Smooth muscle cell (in vitro differentiated cells): ENCODE data around the gene GDA. TPM values are rescaled to one million over a fixed set of nuclear protein-coding genes. Genes with fewer than 3 reads are reported as not detected.

ENCODE experiments used
- DNase-seq: peaks from one replicate; lab custom pipeline; 2025; ENCODE audit not compliant: unreplicated experiment; lab: John Stamatoyannopoulos, UW
- H2AFZ ChIP-seq: fragments of 200-600 bp; sonication (generic); 2 replicates; pipeline ENCODE4 v1.6.0; 2016; ENCODE audit warnings: antibody characterized with exemption, low read depth, mild to moderate bottlenecking
- H3F3A ChIP-seq: fragments of 200-600 bp; sonication (generic); 2 replicates; pipeline ENCODE4 v1.6.0; 2017; ENCODE audit warnings: antibody characterized with exemption, low read depth
- H3K27ac ChIP-seq: fragments of 200-600 bp; sonication (generic); 2 replicates; pipeline ENCODE4 v1.5.1; 2016; ENCODE audit warnings: low read depth, mild to moderate bottlenecking
- H3K27me3 ChIP-seq: fragments of 200-600 bp; sonication (generic); 2 replicates; pipeline ENCODE4 v1.6.1; 2016; ENCODE audit warnings: low read depth, mild to moderate bottlenecking
- H3K36me3 ChIP-seq: fragments of 200-600 bp; sonication (generic); 2 replicates; pipeline ENCODE4 v1.5.1; 2016; ENCODE audit warnings: low read depth
- H3K4me1 ChIP-seq: fragments of 200-600 bp; sonication (generic); 2 replicates; pipeline ENCODE4 v1.5.1; 2016; ENCODE audit warnings: low read depth
- H3K4me2 ChIP-seq: fragments of 200-600 bp; sonication (generic); 2 replicates; pipeline ENCODE4 v1.6.0; 2016; ENCODE audit warnings: mild to moderate bottlenecking
- H3K4me3 ChIP-seq: fragments of 200-600 bp; sonication (generic); 2 replicates; pipeline ENCODE4 v1.5.1; 2016; ENCODE audit warnings: mild to moderate bottlenecking
- H3K79me2 ChIP-seq: fragments of 200-600 bp; sonication (generic); 2 replicates; pipeline ENCODE4 v1.6.0; 2016; ENCODE audit warnings: low read depth, mild to moderate bottlenecking
- H3K9ac ChIP-seq: fragments of 200-600 bp; sonication (generic); 2 replicates; pipeline ENCODE4 v1.6.0; 2016; ENCODE audit warnings: low read depth
- H3K9me3 ChIP-seq: fragments of 200-600 bp; sonication (generic); replicated peaks from 2 replicates; pipeline ENCODE4 v1.5.1; 2016; ENCODE audit warnings: low read depth
- H4K20me1 ChIP-seq: fragments of 200-600 bp; sonication (generic); 2 replicates; pipeline ENCODE4 v1.6.0; 2016; ENCODE audit warnings: low read depth
- whole genome bisulfite sequencing: methylation state at CpG from one replicate; pipeline ENCODE4 v1.1.7; 2016; ENCODE audit warnings: low lambda C conversion rate; 5-methylcytosine and 5-hydroxymethylcytosine counted together
- polyA plus RNA-seq: library from polyadenylated mRNA; unstranded; fragments of >200 nt; fragmentation: Nextera tagmentation; extraction: Ambion mirVana; gene quantifications from 2 replicates; pipeline ENCODE4 v1.2.1, GENCODE V29; 2016
- total RNA-seq: library from RNA; depleted of rRNA; stranded (reverse); fragments of >200 nt; gene quantifications from 2 replicates; pipeline ENCODE4 v1.2.3, GENCODE V29; 2014
- TF ChIP-seq, protein P1 (sequence below): fragments of 200-600 bp; sonication (generic); IDR thresholded peaks from 2 replicates; pipeline ENCODE4 v1.5.1; 2017; ENCODE audit warnings: borderline replicate concordance, mild to moderate bottlenecking, antibody characterized with exemption; ENCODE audit not compliant: insufficient read depth, poor library complexity, severe bottlenecking

GDA gene
- total and polyA plus RNA-seq, 2 experiments from 2014 or later: 1.4 to 10.3 TPM

DNA sequence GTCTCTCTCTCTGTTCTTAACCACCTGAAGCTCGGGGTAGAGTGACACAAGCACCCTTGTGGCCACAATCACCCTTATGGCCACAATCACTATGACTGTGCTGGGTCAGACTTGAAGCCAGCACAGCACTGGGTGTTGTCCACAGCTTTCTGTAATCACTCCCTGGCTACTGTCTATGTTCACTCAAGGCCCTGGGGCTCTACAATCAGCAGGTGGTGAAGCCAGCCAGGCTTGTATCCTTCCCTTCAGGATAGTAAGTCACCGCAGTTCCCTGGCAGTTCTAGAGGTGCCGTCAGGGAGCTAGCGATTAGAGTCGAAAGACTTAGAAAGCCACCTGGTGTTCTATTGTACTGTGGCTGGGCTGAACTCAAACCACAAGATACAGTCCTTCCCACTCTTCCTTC is 44.2 kb downstream of the GDA start:
- no peak for DNase-seq
- H2AFZ ChIP-seq: no peak overlapping the region

DNA sequence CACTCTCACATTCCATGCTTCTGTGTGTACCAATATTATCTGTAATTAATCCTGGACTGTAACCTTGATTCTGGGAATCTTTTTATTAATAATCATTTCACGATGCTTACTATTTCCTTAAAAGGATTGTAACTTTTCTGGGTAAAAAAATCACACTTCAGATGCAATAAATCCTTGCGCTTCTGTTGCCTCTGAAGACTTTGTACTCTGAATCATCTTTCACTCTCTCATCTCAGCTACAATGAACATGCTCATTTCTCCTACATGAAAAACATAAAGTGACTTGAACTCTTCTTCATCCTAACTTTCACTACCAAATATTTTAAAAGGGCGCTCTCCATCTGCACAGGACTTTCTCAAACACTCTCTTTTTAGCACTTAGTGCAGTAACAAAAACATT is 50.0 kb downstream of the GDA start:
- TF ChIP-seq, protein P1, sequence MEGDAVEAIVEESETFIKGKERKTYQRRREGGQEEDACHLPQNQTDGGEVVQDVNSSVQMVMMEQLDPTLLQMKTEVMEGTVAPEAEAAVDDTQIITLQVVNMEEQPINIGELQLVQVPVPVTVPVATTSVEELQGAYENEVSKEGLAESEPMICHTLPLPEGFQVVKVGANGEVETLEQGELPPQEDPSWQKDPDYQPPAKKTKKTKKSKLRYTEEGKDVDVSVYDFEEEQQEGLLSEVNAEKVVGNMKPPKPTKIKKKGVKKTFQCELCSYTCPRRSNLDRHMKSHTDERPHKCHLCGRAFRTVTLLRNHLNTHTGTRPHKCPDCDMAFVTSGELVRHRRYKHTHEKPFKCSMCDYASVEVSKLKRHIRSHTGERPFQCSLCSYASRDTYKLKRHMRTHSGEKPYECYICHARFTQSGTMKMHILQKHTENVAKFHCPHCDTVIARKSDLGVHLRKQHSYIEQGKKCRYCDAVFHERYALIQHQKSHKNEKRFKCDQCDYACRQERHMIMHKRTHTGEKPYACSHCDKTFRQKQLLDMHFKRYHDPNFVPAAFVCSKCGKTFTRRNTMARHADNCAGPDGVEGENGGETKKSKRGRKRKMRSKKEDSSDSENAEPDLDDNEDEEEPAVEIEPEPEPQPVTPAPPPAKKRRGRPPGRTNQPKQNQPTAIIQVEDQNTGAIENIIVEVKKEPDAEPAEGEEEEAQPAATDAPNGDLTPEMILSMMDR: no peak

More for the DNA sequence above, 44.2 kb downstream of the GDA start:
- Histone ChIP-seq H3K9ac (no peak overlapping the region), H3K4me2 (no peak overlapping the region), H3F3A (no peaks in the 10 kb centered on the region), H4K20me1 (no peaks in the 10 kb centered on the region), H3K79me2 (no peaks in the 10 kb centered on the region), H3K9me3 (no peaks in the 10 kb centered on the region), H3K4me1 (no peaks in the 10 kb centered on the region), H3K36me3 (no peaks in the 10 kb centered on the region), H3K27me3 (no peaks in the 10 kb centered on the region), H3K4me3 (no peak overlapping the region), H3K27ac (no peak overlapping the region)
- TF ChIP-seq, protein P1: no peak
- 73% methylated on average over 5 of the region's 5 CpGs for WGBS

DNA sequence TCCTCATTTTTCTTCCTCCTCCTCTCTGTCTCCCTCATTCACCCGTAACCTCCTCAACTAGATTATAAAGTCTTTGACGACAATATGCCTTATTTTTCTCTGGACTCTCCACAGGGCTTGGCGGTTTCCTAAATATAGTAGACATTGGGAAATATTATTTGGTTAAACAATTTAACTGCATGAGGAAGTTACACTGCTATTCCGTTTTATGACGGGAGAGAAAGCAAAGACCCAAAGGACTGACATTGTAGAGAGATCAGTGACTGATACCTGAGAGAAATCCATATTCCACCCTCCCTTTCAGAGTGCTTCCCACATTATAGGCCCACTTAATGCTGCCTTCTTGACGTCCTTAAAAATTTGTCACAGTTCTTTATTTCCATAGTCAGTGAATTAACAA is 51.2 kb downstream of the GDA start:
- no peaks in the 10 kb centered on the region for H3K36me3 ChIP-seq
- no peaks in the 10 kb centered on the region for H3K27me3 ChIP-seq
- H3K27ac ChIP-seq: no peak overlapping the region
- no peak overlapping the region for H3K9ac ChIP-seq
- H3K4me1 ChIP-seq: no peaks in the 10 kb centered on the region
- H3K79me2 ChIP-seq: no peaks in the 10 kb centered on the region
- no peaks in the 10 kb centered on the region for H3K9me3 ChIP-seq
- TF ChIP-seq, protein P1: no peak
- H3K4me3 ChIP-seq: no peak overlapping the region
- H4K20me1 ChIP-seq: no peaks in the 10 kb centered on the region
- H2AFZ ChIP-seq: no peak overlapping the region
- no peaks in the 10 kb centered on the region for H3F3A ChIP-seq
- no peak for DNase-seq
- 96% methylated on average over 6 of the region's 6 CpGs for WGBS
- no peak overlapping the region for H3K4me2 ChIP-seq

More for the DNA sequence above, 50.0 kb downstream of the GDA start:
- Histone ChIP-seq H3K4me3 (no peak overlapping the region), H3K79me2 (no peaks in the 10 kb centered on the region), H2AFZ (no peak overlapping the region), H3F3A (no peaks in the 10 kb centered on the region), H3K4me1 (no peaks in the 10 kb centered on the region), H3K27me3 (no peaks in the 10 kb centered on the region), H3K9me3 (no peaks in the 10 kb centered on the region), H3K27ac (no peak overlapping the region), H3K36me3 (no peaks in the 10 kb centered on the region), H3K4me2 (no peak overlapping the region), H4K20me1 (no peaks in the 10 kb centered on the region), H3K9ac (no peak overlapping the region)
- DNase-seq: no peak
- WGBS: 93% methylated on average over 3 of the region's 3 CpGs

DNA sequence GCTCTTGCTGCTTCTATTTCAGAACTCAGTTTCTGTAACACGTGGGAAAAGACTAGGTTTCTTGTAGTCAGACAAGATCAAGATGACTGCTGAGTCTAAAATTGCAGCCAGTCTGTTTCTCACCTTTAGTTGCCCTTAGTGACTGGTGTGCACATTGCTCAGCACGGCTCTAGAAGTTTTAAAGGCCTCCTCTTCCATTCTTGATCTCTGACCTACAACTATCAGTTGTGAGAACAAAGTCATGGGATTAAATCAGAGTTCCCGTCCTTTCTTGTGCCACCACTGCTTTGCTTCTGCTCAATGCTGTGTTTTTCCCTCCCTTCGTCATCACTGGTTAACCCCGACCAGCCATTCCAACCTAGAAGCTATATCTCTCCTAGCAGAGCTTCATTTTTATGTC is 52.8 kb downstream of the GDA start:
- no peak for DNase-seq
- Histone ChIP-seq H3K9ac (no peak overlapping the region), H3K4me2 (no peak overlapping the region), H3K27me3 (no peaks in the 10 kb centered on the region), H3K4me3 (no peak overlapping the region), H4K20me1 (no peaks in the 10 kb centered on the region), H2AFZ (no peak overlapping the region), H3K4me1 (no peaks in the 10 kb centered on the region), H3F3A (no peaks in the 10 kb centered on the region), H3K36me3 (no peaks in the 10 kb centered on the region), H3K9me3 (no peaks in the 10 kb centered on the region), H3K79me2 (no peaks in the 10 kb centered on the region), H3K27ac (no peak overlapping the region)
- 80% methylated on average over 5 of the region's 5 CpGs for WGBS
- TF ChIP-seq, protein P1: no peak
